Renal cortical epithelial cell (primary cell): ENCODE measurements around the gene CLEC19A. TPM values are rescaled to one million over a fixed set of nuclear protein-coding genes. Genes with fewer than 3 reads are reported as not detected.

Source experiments
- DNase-seq: peaks from one replicate; pipeline ENCODE4 v3.0.0-alpha.2; 2011; ENCODE audit warnings: low read depth
- total RNA-seq: library from RNA; depleted of rRNA; stranded (reverse); fragments of >200 nt; gene quantifications from 2 replicates; pipeline ENCODE4 v1.2.3, GENCODE V29; 2014

The CLEC19A gene
- not detected in 2 replicates for total RNA-seq

DNA sequence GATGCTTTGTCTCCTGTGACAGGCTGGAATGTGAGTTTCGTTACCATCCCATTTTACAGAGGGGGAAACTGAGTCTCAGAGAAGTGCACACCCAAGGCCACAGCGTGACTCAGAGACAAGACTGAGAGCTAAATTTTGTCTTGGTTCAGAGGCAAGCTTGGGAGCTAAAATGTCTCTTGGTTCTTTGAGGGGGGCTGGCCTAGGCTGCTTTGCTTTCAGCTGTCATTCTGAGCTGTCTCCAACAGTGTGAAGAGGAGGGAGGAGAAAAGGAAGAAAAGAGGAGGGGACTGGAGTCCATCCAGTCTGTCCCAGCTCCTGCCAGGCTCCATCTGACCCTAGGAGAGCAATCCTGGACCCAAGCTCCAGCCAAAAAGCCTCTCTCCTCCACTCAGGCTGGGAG, at the start of gene CLEC19A:
Gene CLEC19A (plus strand): TSS at position 301 of the 400 bp plus-strand sequence. CDS start 121 bp downstream, outside the sequence.
- no peak for DNase-seq

DNA sequence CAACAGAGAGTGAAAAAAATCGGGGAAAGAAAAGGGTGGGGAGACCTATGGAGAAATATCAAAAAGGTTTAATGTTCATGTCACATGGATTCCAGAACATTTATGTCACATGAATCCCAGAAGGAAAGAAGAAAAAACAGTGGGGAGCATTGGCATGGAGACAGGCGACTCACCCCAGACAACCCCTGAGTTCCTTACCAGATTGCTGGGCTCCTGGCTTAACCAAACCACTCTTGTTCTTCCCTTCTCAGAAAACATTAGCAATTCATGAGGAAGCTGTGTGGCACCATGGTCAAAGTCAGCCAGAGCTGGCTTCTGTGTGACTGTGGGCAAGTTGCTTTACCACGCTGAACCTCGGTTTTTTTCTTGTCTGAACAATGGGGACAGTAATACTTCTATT, 49.6 kb upstream of the CLEC19A start:
- DNase-seq, result no peak

DNA sequence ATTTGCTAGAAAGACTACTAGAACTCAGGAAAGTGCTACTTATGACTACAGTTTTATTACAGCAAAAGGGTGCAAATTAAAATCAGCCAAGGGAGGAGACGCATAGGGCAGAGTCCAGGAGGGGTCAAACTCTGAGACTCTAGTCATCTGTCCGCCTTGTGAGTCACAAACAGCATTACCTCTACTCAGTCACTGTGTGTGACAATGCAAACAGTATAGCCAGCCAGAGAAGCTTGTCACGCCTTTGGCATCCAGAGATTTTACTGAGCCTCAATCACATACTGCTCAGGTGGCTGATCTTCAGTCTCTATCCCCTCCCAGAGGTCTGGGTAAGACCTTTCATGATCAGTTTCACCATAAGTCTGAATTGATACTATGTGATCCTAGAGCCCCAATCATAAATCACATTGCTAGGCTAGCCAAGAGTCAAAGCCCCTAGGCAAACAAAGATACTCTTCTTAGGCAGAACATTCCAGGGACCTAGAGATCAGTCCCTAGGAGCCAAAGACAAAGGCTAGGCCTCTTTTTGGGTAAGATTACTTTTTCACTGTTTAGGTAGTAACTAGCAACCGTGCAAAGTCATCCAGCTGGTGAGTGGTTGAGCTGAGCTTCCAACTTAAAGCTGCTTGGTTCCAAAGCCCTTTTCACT, 48.8 kb upstream of the CLEC19A start:
- DNase-seq, result no peak

DNA sequence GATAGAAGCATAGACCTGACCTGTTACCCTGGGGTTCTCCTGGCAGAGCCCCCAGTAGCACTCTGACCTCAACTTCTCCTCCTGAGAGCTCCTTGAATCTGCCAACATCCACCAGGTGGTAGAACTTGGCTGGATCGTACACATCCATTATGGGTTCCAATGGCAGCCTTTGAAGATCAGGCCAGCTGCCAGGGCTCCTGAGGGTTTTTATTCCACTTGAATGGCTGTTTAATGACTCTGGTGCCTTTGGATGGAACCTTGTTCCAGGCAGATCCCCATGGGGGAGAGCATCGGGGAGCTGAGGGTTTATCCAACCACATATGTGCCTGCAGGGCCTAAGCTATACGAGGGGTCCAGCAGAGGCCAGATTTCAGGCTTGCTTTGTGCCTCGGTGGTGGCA, 47.1 kb upstream of the CLEC19A start:
- DNase-seq, result no peak

DNA sequence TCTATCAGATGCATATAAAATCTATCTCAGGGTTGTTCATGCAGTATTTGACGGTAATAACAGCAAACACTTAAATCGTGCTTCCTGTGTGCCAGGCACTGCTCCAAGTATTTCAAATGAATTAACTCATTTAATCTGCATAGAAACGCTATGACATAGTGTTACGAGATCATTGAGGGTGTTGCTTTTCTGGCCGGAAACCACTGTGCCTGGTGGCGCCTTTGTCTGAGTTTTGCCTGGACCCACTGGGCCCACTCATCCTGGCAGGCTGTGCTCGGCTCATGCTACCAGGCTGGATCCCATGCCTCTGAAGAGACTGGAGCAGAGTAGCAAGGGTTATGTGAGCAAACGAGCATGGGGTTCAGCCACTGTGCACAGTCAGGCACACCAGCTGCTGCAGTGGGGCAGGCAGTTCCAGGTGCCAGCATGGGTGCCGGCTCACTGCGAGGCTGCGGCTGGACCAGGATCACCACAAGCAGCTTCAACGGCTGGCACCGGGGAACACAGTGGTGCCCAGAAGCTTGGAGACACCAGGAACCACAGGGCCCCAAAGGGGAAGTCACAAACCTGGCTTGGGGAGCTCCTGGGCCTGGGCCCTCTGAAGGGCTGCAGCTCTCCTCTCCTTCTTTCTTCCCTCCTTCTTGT, 45.9 kb upstream of the CLEC19A start:
- DNase-seq, result no peak

DNA sequence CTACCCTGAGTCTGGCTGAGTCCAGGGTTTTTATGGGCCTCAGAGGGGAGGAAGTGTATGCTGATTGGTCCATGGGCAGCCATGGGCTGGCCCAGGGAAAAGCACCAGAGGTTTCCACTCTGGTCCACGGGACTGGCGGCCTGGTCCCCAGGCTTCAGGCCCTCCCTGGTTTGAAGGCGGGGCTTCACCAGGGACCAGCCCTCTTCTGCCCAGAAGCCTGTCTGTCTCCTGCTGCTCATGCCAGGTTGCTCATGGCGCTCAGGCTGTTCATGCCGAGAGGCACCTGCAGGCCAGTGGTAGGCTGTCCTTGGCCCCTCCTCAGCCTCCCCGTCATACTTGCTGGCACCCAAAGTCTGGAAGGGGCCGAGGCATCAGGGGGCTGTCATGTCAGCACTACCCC, 45.0 kb upstream of the CLEC19A start:
- no peak for DNase-seq

DNA sequence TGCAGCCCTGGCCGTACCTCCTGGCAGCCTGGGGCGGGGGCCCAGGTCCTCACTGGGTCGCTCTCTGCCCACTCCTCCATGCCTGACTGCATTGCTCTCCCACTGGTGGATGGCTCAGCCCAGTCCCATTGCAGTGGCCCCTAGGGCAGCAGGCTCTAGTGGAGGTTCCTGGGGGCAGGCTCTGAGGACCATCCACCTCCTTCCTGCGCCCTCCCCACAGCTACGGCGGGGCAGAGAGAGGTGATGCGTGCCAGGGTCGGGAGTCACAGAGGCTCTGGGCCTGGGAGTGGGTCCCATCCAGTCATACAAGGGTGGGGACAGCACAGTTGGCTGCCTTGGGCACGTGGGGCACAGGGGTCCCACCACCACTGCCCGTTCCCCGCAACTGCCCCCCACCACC, 44.0 kb upstream of the CLEC19A start:
- DNase-seq, result no peak

DNA sequence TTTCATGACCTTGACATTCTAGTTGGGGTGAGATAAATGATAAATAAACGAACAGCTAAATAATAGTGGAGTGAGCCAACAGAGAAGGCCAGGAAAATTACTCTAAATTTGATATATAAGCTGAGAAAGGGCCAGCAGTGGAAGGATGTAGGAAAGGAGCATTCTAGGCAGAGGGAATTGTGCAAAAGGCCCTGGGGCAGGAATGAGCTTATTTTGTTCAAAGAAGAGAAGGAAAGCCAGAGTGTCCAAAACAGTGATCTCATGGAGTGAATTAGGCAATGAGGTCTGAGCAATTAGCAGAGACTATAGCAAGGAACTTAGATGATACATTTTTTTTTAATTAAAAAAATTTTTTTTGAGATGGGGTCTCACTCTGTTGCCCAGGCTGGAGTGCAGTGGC, 43.3 kb upstream of the CLEC19A start:
- no peak for DNase-seq

DNA sequence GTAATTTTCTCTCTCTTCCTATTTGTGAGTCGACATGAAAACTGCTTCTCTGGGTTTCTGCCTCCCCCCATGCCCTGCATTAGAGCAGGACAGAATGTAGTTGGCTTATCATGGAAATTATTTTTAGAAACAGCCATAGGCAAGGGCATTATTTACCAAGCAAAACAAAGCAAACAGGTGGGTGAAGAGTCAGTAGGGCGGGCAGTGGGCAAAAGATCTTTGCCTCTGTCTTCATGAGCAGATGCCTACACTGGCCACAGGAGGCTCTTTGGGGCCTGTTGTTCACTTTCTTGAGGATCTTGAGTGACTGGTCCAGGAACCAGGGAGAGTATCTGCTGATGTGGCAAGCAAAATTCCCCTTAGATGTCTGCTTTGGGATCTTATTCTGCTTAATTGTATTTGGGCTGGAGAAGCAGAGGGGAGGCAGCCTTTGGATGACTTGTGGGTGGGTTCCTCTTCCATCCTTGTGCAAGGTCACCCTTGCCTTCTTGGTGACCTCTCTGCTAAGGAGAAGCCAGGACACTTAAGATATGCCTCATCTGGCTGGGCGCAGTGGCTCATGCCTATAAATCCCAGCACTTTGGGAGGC, 42.5 kb upstream of the CLEC19A start:
- DNase-seq, result no peak

DNA sequence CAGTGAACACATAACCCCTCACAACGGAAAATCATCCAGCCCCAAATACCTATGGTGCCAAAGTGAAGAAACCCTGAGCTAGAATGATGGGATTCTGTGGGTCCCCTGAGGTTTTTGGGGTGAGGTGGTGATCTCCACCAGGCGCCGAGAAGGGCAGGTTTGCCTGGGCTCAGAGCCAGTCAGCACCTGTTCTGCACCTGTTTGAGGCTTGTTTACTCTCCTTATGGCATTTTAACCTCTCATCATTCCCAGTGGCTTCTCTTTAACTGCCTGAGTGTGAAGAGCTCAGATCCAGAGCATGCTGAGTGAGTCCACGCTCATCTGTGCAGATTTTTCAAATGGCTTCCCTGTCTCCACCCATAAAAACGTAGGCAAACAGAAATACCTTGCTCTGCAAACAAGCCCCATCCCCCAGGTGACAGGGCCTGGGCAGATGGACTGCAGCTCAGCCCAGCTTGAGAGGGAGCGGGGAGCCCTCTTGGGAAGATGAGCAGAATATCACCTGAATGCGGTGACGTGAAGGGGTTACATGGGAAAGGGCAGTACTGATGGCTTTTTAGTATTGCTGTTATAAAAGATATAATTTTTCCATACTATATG, 40.1 kb upstream of the CLEC19A start:
- DNase-seq, result no peak

DNA sequence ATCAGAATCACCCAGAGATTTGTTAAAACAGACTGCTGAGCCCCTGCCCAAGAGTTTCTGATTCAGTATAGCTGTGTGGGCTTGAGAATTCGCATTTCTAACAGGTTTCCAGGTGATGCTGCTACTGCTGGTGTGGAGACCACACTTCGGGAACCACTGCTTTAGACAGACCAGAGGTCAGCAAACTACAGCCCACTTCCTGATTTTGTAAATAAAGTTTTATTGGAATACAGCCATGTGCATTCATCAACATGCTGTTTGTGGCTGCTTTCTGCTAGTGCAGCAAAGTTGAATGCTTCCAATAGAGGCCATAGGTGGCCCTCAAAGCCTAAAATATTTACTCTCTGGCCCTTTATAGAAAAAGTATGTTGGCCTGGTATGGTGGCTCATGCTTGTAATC, 32.6 kb upstream of the CLEC19A start:
- DNase-seq, result no peak

DNA sequence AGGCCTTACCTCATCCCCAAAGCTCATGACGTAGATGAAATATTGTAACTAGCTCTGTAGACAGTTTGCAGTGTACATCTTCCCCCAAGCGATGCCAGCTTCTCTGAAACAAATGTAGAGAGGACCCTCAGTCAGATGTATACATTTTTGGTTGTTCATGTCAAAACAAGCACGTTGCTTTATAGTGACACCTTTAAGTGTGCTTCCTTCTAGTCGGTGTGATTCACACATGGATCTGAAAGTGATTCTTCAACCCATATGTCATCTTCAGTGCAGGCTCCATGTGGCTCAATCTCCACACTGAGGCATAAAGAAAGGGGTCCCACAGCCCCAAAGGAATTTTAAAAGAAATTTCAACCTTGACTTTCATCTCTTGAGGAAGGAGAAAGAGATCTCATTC, 30.9 kb upstream of the CLEC19A start:
- DNase-seq, result no peak

DNA sequence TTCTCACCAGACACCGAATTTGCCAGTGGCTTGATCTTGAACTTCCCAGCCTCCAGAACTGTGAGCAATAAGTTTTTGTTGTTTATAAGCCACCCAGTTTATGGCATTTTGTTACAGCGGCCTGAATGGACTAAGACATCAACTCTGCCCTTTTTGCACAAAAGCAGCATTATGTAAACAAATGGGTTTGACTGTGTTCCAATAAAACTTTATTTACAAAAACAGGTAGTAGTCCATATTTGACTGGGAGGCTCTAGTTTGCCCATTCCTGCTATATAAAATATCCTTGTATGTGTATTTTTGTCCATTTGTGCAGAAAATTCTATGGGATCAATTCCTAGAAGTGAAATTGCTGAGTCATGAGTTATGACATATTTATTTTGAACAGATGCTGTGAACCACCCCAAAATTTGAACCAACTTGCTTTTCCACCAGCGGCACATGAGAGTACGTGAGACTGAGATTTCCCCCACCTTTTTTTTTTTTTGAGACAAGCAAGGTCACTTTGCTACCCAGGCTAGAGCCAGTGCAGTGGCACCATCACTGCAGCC, 21.3 kb upstream of the CLEC19A start:
- no peak for DNase-seq

DNA sequence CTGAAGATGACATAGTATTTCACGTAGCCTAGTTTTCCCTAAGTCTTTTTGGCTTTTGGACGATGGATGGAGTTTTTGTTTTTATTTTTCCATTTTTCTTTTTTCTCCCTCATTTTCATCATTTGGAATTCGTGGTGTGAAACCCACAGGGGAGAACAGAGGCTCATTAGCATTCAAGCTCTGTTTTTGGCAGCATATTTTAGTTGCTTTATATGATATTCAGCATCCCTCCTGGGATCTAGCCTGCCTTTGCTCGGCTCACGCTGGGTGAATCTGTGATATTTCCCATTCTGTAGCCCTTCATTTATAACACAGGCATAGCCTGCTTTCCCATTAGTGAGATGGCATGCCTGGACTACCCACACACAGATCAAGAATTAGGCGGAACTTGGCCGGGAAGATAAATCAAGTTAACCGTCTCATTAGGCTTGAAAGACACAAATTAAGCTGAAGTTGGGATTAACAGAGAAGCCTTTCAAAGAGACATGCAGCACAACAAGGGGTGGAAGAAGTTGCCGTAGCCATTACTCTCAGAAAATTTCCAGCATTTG, 20.1 kb upstream of the CLEC19A start:
- DNase-seq, result no peak

DNA sequence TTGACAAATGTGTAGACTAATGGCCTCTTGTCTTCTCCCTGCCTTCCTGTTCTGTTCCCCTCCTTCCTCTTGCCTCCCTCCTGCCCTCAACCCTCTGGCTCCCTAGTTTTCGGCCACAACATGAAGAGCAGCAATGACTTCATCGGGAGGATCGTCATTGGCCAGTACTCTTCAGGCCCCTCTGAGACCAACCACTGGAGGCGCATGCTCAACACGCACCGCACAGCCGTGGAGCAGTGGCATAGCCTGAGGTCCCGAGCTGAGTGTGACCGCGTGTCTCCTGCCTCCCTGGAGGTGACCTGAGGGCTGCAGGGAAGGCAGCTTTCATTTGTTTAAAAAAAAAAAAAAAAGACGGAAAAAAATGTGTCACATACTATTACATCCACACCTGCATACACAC, 18.8 kb upstream of the CLEC19A start:
- no peak for DNase-seq

DNA sequence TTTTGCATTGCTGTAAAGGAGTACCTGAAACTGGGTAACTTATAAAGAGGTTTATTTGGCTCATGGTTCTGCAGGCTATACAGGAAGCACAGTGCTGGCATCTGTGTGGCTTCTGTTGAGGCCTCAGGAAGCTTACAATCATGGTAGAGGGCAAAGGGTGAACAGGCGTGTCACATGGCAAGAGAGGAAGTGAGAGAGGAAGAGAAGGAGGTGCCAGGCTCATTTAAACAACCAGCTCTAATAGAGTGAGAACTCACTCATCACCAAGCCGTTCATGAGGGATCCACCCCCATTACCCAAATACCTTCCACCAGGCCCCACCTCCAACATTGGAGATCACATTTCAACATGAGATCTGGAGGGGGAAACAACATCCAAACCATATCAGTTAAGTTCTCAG, 16.4 kb upstream of the CLEC19A start:
- no peak for DNase-seq

DNA sequence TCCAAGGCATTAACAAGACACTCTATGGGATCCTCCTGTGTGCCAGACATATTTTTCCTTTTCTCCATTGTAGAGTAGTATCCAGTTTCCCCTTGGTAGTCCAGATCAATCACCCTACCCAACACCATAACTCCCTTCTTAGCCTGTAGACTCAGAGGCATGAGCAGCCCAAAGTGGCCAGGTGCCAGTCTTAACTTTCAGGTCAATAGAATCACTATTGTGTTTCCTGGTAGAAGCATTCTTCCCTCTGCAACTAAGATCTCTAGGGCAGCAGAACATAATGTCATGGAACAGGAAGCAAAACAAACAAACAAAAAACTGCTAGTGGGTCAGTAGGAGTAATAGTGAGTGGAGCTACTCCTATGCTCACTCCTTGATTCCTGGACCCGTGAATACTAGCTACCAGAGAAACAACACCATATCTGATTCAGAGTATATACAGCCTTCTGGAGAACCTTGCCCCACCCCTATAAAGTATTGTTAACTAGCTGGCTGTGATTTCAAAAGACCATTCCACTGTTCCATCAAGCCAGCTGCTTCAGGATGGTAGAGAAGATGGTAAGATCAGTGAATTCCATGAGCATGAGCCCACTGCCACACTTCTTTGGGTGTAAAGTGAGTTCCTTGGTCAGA, 11.2 kb upstream of the CLEC19A start:
- peak; percentile 7 for DNase-seq

DNA sequence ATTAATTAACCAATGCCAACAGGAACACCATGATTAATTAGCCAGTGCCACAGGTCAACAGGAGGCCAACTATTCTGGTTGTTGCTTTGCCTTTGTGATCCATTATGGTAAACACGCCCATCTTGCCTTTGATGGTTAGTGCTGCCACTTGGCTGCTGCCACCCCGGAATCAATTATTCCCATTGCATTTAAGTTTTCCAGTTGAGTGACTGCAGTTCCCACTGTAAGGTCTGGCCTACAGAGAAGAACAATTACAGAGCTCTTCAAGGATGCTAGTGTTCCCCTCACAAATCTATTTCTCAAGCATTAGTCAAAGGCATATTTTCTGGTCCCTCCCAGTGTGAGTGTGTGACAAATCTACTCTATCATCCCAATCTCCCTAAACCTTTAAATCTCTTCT, 7.1 kb upstream of the CLEC19A start:
- no peak for DNase-seq

DNA sequence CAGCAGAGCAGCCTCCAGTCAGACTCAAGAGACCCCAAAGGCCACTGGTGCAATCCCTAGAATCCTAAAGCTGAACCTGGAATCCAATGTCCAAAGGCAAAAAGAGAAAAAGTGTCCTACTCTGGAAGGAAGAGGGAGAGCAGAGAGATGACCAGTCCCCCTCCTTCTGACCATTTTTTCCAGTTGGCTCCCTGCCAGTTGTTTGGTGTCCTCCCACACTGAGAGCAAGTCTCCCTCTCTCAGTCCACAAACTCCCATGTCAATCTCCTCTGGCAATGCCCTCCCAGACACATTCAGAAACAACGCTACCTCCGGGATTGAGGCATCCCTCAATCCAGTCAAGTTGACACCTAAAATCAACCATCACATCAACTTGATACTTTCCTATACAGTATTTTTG, 4.3 kb upstream of the CLEC19A start:
- no peak for DNase-seq

DNA sequence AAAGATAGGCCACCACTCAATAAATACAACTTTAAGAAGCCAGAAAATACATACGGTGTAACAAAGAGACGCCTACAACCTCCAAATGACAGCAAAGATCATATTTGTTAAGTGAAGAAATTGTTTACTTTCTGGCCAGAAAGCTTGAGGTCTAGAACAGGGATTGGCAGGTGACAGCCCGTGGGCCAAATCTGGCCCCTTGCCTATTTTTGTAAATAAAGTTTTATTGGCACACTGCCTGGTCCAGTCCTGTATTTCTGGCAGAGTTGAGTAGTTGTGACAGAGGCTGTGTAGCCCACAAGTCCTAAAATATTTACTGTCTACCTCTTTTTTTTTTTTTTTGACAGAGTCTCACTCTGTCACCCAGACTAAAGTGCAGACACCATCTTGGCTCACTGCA, 3.4 kb upstream of the CLEC19A start:
- DNase-seq, result no peak

DNA sequence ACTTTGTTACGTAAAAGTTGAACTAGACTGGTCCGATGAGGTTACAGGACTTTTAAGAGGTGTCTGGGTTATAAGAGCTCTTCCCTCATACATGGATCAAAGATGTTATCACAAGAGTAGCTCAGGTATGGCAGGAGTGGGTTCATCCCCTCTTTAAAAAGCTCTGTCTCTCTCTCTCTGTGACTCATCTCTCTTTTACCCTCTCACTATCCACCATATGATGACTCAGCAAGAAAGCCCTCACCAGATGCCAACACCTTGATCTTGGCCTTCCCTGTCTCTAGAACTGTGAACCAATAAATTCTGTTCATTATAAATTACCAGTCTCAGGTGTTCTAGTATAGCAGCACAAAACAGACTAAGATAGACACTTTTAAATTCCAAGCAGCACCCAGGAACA, 1.9 kb upstream of the CLEC19A start:
- DNase-seq, result no peak

DNA sequence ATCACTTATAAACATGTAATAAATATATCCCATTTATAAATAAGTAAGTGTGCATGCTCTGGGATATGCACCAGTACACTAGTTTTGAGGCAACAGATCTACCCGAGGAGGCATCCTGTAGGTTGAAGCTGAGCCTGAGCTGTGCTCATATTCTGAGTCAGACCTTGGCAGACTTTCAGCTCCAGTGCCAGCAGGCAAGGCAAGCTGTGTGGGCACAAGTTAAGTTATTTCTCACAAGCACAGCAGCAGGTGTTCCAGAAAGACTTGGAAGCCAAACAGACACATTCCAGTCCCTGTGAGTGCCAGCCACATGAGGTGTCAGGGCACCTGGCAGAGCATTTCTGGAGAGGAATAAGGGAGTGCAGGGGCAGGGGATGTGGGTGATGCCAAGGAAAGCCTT, 1.3 kb upstream of the CLEC19A start:
- peak; percentile 58 for DNase-seq
